ENCODE measurements around the gene CCDC180.

Gene CCDC180

DNA sequence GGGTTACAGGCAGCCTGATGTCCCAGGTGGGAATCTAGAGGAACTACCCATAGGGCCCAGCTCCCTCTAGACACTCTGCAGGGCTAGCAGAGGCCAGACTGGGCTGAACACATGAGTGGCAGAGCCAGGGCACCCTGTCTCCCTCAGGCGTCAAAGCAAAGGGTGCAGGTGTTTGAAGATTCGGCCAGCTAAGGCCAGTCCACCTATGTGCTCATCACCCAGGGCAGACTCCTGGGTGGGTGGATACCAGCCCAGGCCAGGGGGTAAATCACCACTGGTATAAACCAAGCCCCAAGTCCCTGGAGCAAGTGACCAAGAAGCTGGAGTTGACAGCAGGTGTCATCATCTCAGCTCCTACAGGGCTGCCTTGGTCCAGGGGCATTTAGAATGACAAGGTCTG, 3.4 kb downstream of the CCDC180 start:
- no peak for DNase-seq (ENCODE audit: low read depth, low spot score)
- no peaks in the 10 kb centered on the region for H3K9me3 ChIP-seq (ENCODE audit: insufficient read depth, low read length)
- H3K36me3 ChIP-seq (ENCODE audit: insufficient read depth, insufficient read length, low read length), result peaks cover 4% of the 10 kb centered on the region
- no peak overlapping the region for H3K4me3 ChIP-seq (ENCODE audit: insufficient read length, low read depth)
- no peaks in the 10 kb centered on the region for H3K27me3 ChIP-seq (ENCODE audit: insufficient read depth, insufficient read length)
- H3K9ac ChIP-seq (ENCODE audit: insufficient read length, low read depth), result no peak overlapping the region
- TF ChIP-seq ZNF274 (IDR thresholded peaks at IDR 0.05; ENCODE audit: low read depth, low read length) (no peak), SUZ12 (IDR thresholded peaks at IDR 0.05; ENCODE audit: extremely low read depth, insufficient read depth, insufficient read length) (no peak), YY1 (IDR thresholded peaks at IDR 0.05; ENCODE audit: insufficient read depth, insufficient read length) (no peak)
- peaks cover 17% of the 10 kb centered on the region for H3K4me1 ChIP-seq (ENCODE audit: insufficient read depth, insufficient read length)

DNA sequence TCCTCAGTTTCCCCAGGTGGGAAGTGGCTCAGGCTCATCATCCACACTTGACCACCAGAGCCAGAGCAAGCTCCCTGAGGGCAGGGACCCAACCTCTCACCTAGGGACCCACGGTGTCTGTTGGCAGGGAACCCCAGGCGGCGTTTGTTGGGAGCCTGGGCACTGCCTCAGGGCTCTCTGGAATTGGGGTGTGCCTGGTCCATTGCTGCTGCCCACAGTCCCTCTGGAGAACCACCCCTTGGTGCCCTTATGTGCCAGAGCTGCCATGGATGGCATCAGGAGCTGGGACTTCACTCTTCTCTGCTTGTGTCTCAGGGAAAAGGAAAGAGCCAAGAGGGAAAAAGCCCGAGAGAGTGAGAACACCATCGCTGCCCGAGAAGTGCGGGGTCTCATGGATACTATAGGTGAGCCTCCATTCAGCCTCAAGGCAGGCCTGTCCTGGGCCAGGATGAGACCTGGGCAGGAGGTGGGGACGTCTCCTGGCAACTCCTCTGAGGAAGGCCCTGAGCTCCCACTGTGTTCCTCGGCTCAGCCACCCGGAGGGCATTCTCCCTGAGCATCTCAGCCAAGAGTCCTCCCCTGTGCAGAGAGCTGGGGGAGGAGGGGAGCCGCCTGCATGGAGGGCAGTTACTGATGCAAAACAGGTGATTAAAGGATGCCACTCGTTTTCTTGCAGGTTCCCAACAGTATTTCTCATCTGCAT, 4.5 kb downstream of the CCDC180 start:
- peaks cover 19% of the 10 kb centered on the region for H3K4me1 ChIP-seq (ENCODE audit: insufficient read depth, insufficient read length)
- no peak overlapping the region for H3K4me3 ChIP-seq (ENCODE audit: insufficient read length, low read depth)
- H3K36me3 ChIP-seq (ENCODE audit: insufficient read depth, insufficient read length, low read length), result peaks cover 4% of the 10 kb centered on the region
- no peak for TF ChIP-seq ZNF274 (IDR thresholded peaks at IDR 0.05; ENCODE audit: low read depth, low read length)
- no peak for TF ChIP-seq SUZ12 (IDR thresholded peaks at IDR 0.05; ENCODE audit: extremely low read depth, insufficient read depth, insufficient read length)
- no peak for TF ChIP-seq YY1 (IDR thresholded peaks at IDR 0.05; ENCODE audit: insufficient read depth, insufficient read length)
- DNase-seq (ENCODE audit: low read depth, low spot score), result no peak
- H3K9ac ChIP-seq (ENCODE audit: insufficient read length, low read depth), result no peak overlapping the region
- H3K9me3 ChIP-seq (ENCODE audit: insufficient read depth, low read length), result no peaks in the 10 kb centered on the region
- H3K27me3 ChIP-seq (ENCODE audit: insufficient read depth, insufficient read length), result no peaks in the 10 kb centered on the region

DNA sequence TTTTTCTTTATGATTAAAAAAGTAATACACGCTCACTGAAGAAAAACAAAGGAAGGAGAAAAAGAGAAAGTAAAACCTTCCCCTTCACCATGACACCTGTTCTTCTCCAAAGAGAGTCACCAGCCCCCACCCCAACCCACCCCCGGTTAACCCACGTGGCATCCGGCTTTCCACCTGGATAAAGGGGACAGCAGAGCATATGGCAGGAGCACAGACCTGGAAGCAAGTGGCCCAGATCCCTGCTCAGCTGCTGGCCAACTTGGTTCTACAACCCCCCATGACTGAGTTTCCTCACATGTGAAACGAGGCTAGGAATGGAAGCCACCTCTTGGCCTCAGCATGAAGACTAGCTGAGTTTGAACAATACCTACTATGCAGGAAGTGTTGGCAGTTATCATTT, 5.1 kb downstream of the CCDC180 start:
- DNase-seq (ENCODE audit: low read depth, low spot score), result no peak
- Histone ChIP-seq H3K4me3 (ENCODE audit: insufficient read length, low read depth) (no peak overlapping the region), H3K4me1 (ENCODE audit: insufficient read depth, insufficient read length) (peaks cover 14% of the 10 kb centered on the region), H3K36me3 (ENCODE audit: insufficient read depth, insufficient read length, low read length) (peaks cover 4% of the 10 kb centered on the region), H3K9me3 (ENCODE audit: insufficient read depth, low read length) (no peaks in the 10 kb centered on the region), H3K9ac (ENCODE audit: insufficient read length, low read depth) (no peak overlapping the region), H3K27me3 (ENCODE audit: insufficient read depth, insufficient read length) (no peaks in the 10 kb centered on the region)
- TF ChIP-seq ZNF274 (IDR thresholded peaks at IDR 0.05; ENCODE audit: low read depth, low read length) (no peak), SUZ12 (IDR thresholded peaks at IDR 0.05; ENCODE audit: extremely low read depth, insufficient read depth, insufficient read length) (no peak), YY1 (IDR thresholded peaks at IDR 0.05; ENCODE audit: insufficient read depth, insufficient read length) (no peak)

DNA sequence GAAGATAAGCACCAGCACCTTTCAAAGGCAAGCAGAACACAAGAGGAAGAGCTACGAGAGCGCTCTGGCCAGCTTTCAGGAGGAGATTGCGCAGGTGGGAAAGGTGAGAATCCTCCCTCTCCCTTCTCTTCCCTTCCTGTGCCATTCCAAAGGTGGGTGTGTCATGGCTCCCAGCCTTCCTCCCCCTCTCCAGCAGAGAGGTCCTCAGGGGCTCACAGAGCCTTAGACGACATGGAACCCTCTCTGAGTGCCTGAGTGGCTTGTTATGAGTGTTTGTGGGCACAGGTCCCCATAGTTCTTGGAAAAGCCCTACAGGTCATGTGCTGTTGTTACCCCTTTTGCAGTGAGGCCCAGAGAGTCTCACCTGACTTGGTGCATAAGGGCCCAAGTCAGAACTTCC, 5.8 kb downstream of the CCDC180 start:
- Histone ChIP-seq H3K27me3 (ENCODE audit: insufficient read depth, insufficient read length) (no peaks in the 10 kb centered on the region), H3K36me3 (ENCODE audit: insufficient read depth, insufficient read length, low read length) (peaks cover 4% of the 10 kb centered on the region), H3K9me3 (ENCODE audit: insufficient read depth, low read length) (no peaks in the 10 kb centered on the region), H3K9ac (ENCODE audit: insufficient read length, low read depth) (no peak overlapping the region), H3K4me1 (ENCODE audit: insufficient read depth, insufficient read length) (peaks cover 10% of the 10 kb centered on the region), H3K4me3 (ENCODE audit: insufficient read length, low read depth) (no peak overlapping the region)
- no peak for TF ChIP-seq SUZ12 (IDR thresholded peaks at IDR 0.05; ENCODE audit: extremely low read depth, insufficient read depth, insufficient read length)
- TF ChIP-seq YY1 (IDR thresholded peaks at IDR 0.05; ENCODE audit: insufficient read depth, insufficient read length), result no peak
- TF ChIP-seq ZNF274 (IDR thresholded peaks at IDR 0.05; ENCODE audit: low read depth, low read length), result no peak
- no peak for DNase-seq (ENCODE audit: low read depth, low spot score)

DNA sequence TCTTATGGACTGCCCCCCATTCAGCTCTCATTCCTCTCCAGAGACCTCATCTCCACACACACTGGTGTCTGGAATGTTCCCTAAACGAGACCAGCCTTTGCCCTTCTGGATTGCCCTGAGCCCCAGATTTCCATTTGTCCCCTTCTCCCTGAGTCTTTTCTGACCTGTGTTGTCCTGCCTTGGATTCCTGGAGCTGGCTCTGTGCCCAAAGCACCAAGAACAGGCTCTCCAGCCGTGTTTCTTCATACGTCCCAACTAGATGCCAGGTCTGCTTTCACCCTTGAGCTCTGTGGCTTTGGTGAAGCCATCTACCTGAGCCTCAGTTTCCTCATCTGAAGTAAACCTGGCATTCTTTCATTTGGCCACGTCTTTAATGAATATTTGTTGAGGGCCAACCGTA, 6.3 kb downstream of the CCDC180 start:
- H3K9ac ChIP-seq (ENCODE audit: insufficient read length, low read depth), result no peak overlapping the region
- H3K36me3 ChIP-seq (ENCODE audit: insufficient read depth, insufficient read length, low read length), result peaks cover 4% of the 10 kb centered on the region
- no peak for TF ChIP-seq ZNF274 (IDR thresholded peaks at IDR 0.05; ENCODE audit: low read depth, low read length)
- TF ChIP-seq YY1 (IDR thresholded peaks at IDR 0.05; ENCODE audit: insufficient read depth, insufficient read length), result no peak
- no peak for TF ChIP-seq SUZ12 (IDR thresholded peaks at IDR 0.05; ENCODE audit: extremely low read depth, insufficient read depth, insufficient read length)
- H3K4me3 ChIP-seq (ENCODE audit: insufficient read length, low read depth), result no peak overlapping the region
- H3K4me1 ChIP-seq (ENCODE audit: insufficient read depth, insufficient read length), result peaks cover 10% of the 10 kb centered on the region
- no peaks in the 10 kb centered on the region for H3K27me3 ChIP-seq (ENCODE audit: insufficient read depth, insufficient read length)
- no peak for DNase-seq (ENCODE audit: low read depth, low spot score)
- no peaks in the 10 kb centered on the region for H3K9me3 ChIP-seq (ENCODE audit: insufficient read depth, low read length)

DNA sequence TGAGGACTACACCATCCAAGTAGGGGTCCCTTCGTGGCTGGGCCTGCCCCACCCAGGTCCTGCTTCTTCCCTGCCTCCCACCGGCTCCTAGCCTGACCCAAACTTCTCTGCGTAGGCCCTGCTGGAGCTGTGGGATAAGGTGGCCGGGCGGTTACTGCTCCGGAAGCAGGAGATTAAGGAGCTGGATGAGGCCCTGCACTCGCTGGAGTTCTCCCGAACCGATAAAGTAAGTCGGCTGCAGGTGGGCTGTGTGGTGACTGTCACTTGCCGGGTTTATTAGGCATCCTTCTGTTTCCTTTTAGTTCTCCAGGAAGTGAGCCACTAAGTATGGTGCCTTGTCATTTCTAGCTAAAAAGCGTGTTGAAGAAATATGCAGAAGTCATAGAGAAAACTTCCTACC, 7.0 kb downstream of the CCDC180 start:
- TF ChIP-seq SUZ12 (IDR thresholded peaks at IDR 0.05; ENCODE audit: extremely low read depth, insufficient read depth, insufficient read length) (no peak), YY1 (IDR thresholded peaks at IDR 0.05; ENCODE audit: insufficient read depth, insufficient read length) (no peak), ZNF274 (IDR thresholded peaks at IDR 0.05; ENCODE audit: low read depth, low read length) (no peak)
- no peak overlapping the region for H3K4me3 ChIP-seq (ENCODE audit: insufficient read length, low read depth)
- H3K27me3 ChIP-seq (ENCODE audit: insufficient read depth, insufficient read length), result no peaks in the 10 kb centered on the region
- no peak for DNase-seq (ENCODE audit: low read depth, low spot score)
- H3K4me1 ChIP-seq (ENCODE audit: insufficient read depth, insufficient read length), result peaks cover 8% of the 10 kb centered on the region
- no peak overlapping the region for H3K9ac ChIP-seq (ENCODE audit: insufficient read length, low read depth)
- peaks cover 4% of the 10 kb centered on the region for H3K36me3 ChIP-seq (ENCODE audit: insufficient read depth, insufficient read length, low read length)
- no peaks in the 10 kb centered on the region for H3K9me3 ChIP-seq (ENCODE audit: insufficient read depth, low read length)

DNA sequence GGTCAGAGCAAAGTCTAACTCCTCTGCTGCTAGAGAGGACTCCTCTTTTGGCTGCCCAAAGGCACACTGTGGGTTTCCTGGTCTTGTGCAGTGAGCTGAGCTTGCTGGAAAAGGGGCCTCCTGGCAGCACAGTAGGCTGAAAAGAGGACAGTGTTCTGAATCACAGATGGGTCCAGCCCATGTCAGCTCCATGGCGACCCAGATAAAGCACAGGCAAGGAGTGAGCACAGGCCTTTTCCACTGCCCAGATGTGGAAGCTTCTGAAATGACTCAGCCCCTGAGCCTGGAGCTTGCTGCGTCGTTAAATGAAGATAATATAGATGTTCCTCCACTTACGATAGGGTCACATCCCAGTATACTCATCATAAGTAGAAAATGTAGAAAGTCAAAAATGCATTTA, 8.1 kb downstream of the CCDC180 start:
- Histone ChIP-seq H3K9ac (ENCODE audit: insufficient read length, low read depth) (no peak overlapping the region), H3K27me3 (ENCODE audit: insufficient read depth, insufficient read length) (no peaks in the 10 kb centered on the region), H3K36me3 (ENCODE audit: insufficient read depth, insufficient read length, low read length) (peaks cover 4% of the 10 kb centered on the region), H3K4me1 (ENCODE audit: insufficient read depth, insufficient read length) (peaks cover 6% of the 10 kb centered on the region), H3K9me3 (ENCODE audit: insufficient read depth, low read length) (no peaks in the 10 kb centered on the region), H3K4me3 (ENCODE audit: insufficient read length, low read depth) (no peak overlapping the region)
- no peak for DNase-seq (ENCODE audit: low read depth, low spot score)
- TF ChIP-seq ZNF274 (IDR thresholded peaks at IDR 0.05; ENCODE audit: low read depth, low read length), result no peak
- TF ChIP-seq SUZ12 (IDR thresholded peaks at IDR 0.05; ENCODE audit: extremely low read depth, insufficient read depth, insufficient read length), result no peak
- TF ChIP-seq YY1 (IDR thresholded peaks at IDR 0.05; ENCODE audit: insufficient read depth, insufficient read length), result no peak

Data from NT2/D1 (cell line).